Mesothelial cell of epicardium (in vitro differentiated cells): ENCODE results near the gene TTC28. TPM values are rescaled to one million over a fixed set of nuclear protein-coding genes. Genes with fewer than 3 reads are reported as not detected.
"Not testable (repeated sequence)": the region's sequence is repeated elsewhere in the genome, so short reads cannot be mapped to it uniquely, and the experiment has no call there.

Source experiments
- DNase-seq, 2 experiments: peaks; one replicate each; pipeline ENCODE4 v3.0.0; 2021; ENCODE audit warnings: low spot score in 2 of 2; ENCODE audit not compliant: unreplicated experiment in 2 of 2
- H3K27ac Mint-ChIP-seq: 2 replicates; pipeline ENCODE4 v1.8.0; 2021; ENCODE audit warnings: mixed read lengths
- H3K27me3 Mint-ChIP-seq: 2 replicates; pipeline ENCODE4 v1.8.0; 2021; ENCODE audit warnings: low read depth, mixed read lengths
- H3K36me3 Mint-ChIP-seq: 2 replicates; pipeline ENCODE4 v1.8.0; 2021; ENCODE audit warnings: mixed read lengths
- H3K4me1 Mint-ChIP-seq: 2 replicates; pipeline ENCODE4 v1.8.0; 2021; ENCODE audit warnings: mixed read lengths
- H3K4me3 Mint-ChIP-seq: 2 replicates; pipeline ENCODE4 v1.8.0; 2021; ENCODE audit warnings: mild to moderate bottlenecking, moderate library complexity, mixed read lengths
- H3K9me3 Mint-ChIP-seq: 2 replicates; pipeline ENCODE4 v1.8.0; 2021; ENCODE audit warnings: mixed read lengths
- total RNA-seq: library from RNA; stranded (reverse); gene quantifications from 3 replicates; pipeline ENCODE4 v1.2.1, GENCODE V29; 2021
- TF ChIP-seq, protein P1 (sequence below): fragments of 200-600 bp; sonication (generic); IDR thresholded peaks from one replicate; pipeline ENCODE4 v1.5.0; 2021; ENCODE audit warnings: antibody characterized with exemption; ENCODE audit not compliant: unreplicated experiment

Gene TTC28
- total RNA-seq, 1 donor from 2014 or later: 95.9 TPM

DNA sequence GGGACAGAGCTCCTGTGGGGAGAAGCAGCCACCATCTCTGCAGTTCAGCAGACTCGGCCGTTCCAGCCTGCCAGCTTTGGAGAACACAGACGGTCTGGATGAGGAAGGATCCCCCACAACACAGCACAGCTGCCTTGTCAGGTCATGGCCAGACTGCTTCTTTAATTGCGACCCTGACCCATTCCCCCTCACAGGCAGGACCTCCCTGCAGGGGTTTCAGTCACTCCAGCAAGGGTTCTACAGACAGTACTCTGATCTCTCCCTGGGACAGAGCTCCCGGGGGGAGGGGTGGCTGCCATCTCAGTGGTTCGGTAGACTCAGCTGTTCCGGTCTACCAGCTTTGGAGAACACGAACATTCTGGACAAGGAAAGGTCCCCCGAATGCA lies 173.5 kb downstream of the TTC28 start:
- H3K36me3 Mint-ChIP-seq: peaks cover 26% of the 10 kb centered on the region
- H3K4me3 Mint-ChIP-seq: no peak overlapping the region
- H3K4me1 Mint-ChIP-seq: no peaks in the 10 kb centered on the region
- TF ChIP-seq, protein P1, sequence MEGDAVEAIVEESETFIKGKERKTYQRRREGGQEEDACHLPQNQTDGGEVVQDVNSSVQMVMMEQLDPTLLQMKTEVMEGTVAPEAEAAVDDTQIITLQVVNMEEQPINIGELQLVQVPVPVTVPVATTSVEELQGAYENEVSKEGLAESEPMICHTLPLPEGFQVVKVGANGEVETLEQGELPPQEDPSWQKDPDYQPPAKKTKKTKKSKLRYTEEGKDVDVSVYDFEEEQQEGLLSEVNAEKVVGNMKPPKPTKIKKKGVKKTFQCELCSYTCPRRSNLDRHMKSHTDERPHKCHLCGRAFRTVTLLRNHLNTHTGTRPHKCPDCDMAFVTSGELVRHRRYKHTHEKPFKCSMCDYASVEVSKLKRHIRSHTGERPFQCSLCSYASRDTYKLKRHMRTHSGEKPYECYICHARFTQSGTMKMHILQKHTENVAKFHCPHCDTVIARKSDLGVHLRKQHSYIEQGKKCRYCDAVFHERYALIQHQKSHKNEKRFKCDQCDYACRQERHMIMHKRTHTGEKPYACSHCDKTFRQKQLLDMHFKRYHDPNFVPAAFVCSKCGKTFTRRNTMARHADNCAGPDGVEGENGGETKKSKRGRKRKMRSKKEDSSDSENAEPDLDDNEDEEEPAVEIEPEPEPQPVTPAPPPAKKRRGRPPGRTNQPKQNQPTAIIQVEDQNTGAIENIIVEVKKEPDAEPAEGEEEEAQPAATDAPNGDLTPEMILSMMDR: no peak
- H3K27ac Mint-ChIP-seq: no peak overlapping the region
- peaks cover 32% of the 10 kb centered on the region for H3K9me3 Mint-ChIP-seq
- DNase-seq: no peak
- no peaks in the 10 kb centered on the region for H3K27me3 Mint-ChIP-seq

DNA sequence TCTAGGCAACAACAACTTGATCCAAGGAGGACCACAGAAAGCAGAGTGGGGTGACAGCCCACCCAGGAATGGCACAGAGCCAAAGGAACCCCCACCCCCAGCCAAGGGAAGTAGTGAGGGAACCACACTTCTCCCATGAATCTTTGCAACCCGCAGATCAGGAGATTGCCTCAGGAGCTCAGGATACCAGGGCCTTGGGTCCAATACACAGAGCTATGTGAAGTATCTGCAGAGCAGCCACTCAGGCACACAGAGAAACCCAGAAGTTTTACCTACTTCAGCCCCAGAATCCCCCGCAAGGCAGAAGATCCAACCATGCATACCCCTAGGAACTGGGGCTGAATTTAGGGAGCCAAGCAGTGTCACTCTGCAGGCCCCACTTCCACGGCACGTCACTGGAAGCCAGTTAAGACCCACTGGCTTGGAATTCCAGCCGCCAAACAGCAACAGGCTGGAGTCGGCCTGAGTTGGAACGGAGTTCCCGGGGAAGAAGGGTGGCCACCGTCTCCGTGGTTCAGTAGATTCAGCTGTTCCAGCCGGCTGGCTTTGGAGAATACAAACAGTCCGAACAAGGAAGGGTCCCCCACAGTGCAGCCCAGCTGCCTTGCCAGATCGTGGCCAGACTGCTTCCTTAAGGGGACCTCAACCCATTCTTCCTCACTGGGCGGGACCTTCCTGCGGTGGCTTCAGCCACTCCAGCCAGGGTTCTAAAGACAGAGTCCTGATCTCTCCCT lies 174.1 kb downstream of the TTC28 start:
- H3K27ac Mint-ChIP-seq: no peak overlapping the region
- peaks cover 21% of the 10 kb centered on the region for H3K36me3 Mint-ChIP-seq
- TF ChIP-seq, protein P1: no peak
- no peak for DNase-seq
- no peak overlapping the region for H3K4me3 Mint-ChIP-seq
- H3K4me1 Mint-ChIP-seq: no peaks in the 10 kb centered on the region
- no peaks in the 10 kb centered on the region for H3K27me3 Mint-ChIP-seq
- H3K9me3 Mint-ChIP-seq: peaks cover 27% of the 10 kb centered on the region

DNA sequence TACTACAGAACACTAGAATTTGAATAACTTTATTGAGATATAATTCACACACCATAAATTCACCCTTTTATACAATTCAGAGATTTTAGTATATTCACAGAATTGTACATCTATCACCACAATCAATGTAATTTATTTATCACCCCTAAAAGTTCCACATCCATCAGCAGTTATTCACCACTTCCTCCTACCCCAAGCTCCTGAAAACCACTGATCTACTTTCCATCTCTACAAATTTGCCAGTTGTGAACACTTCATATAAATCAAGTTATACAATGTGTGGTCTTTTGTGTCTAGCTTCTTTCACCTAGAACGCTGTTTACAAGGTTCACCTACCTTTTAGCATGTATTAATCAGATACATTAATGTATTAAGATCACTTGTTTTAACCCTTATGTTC lies 179.6 kb downstream of the TTC28 start:
- H3K4me3 Mint-ChIP-seq: no peak overlapping the region
- no peak for DNase-seq
- peaks cover 3% of the 10 kb centered on the region for H3K9me3 Mint-ChIP-seq
- no peaks in the 10 kb centered on the region for H3K27me3 Mint-ChIP-seq
- peaks cover 3% of the 10 kb centered on the region for H3K4me1 Mint-ChIP-seq
- TF ChIP-seq, protein P1: no peak
- no peaks in the 10 kb centered on the region for H3K36me3 Mint-ChIP-seq
- H3K27ac Mint-ChIP-seq: no peak overlapping the region

DNA sequence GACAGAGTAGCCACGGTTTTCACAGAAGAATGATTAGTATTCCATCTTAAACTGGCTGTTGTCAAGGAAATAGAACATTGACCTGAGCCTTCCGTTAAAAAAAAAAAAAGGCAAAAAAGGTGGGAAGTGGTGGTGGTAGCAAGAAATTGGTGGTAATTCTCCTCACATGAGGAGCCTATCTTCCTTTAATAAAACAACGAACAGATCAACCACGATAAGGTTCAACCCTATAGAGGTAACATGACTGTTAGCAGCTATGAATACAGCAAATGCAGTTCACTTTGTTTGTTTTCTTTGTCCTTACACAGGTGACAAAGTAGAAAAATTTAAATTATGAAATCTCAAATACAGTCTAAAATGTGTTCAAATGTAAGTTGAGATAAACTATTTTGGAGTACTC lies 181.6 kb downstream of the TTC28 start:
- no peak for DNase-seq
- Mint-ChIP-seq H3K9me3 (peaks cover 16% of the 10 kb centered on the region), H3K4me3 (no peak overlapping the region), H3K36me3 (no peaks in the 10 kb centered on the region), H3K4me1 (peaks cover 3% of the 10 kb centered on the region), H3K27me3 (no peaks in the 10 kb centered on the region), H3K27ac (no peak overlapping the region)
- TF ChIP-seq, protein P1: no peak

DNA sequence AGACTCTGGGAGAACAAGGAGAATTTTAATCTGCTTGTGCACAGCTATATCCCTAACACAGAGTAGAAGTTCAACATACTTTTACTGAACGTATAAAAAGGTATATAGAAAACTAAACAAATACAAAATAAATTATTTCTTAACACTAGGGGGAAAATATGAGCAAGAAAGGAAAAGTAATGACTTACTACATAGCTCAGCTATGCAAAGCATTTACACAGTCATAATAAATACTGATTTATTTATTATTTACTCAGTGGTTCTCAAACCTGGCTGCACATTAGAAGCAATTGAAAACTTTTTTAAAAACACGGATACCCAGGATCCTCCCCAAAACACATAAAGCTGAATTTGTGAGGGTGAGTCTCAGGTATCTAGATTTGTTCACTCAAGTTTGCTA lies 182.5 kb downstream of the TTC28 start:
- no peak overlapping the region for H3K4me3 Mint-ChIP-seq
- peaks cover 3% of the 10 kb centered on the region for H3K4me1 Mint-ChIP-seq
- TF ChIP-seq, protein P1: no peak
- no peak overlapping the region for H3K27ac Mint-ChIP-seq
- peaks cover 16% of the 10 kb centered on the region for H3K9me3 Mint-ChIP-seq
- peaks cover 2% of the 10 kb centered on the region for H3K36me3 Mint-ChIP-seq
- DNase-seq: no peak
- H3K27me3 Mint-ChIP-seq: no peaks in the 10 kb centered on the region

DNA sequence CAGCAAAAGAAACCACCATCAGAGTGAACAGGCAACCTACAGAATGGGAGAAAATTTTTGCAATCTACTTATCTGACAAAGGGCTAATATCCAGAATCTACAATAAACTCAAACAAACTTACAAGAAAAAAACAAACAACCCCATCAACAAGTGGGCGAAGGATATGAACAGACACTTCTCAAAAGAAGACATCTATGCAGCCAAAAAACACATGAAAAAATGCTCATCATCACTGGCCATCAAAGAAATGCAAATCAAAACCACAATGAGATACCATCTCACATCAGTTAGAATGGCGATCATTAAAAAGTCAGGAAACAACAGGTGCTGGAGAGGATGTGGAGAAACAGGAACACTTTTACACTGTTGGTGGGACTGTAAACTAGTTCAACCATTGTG lies 188.4 kb downstream of the TTC28 start:
- H3K36me3 Mint-ChIP-seq, H3K4me3 Mint-ChIP-seq, H3K27ac Mint-ChIP-seq: not testable (repeated sequence)

More for the DNA sequence above, 188.4 kb downstream of the TTC28 start:
- peaks cover 24% of the 10 kb centered on the region for H3K9me3 Mint-ChIP-seq
- not testable (repeated sequence) for DNase-seq, H3K4me1 Mint-ChIP-seq, H3K27me3 Mint-ChIP-seq
